AG08395 (cell line): ENCODE results near the gene SLC38A10.
A peak's percentile ranks its signal among the peaks of the same experiment; 100 is the strongest.

ENCODE experiments used
- DNase-seq: peaks from one replicate; pipeline ENCODE4 v3.0.0; 2012; ENCODE audit warnings: mixed read lengths, low spot score

The SLC38A10 gene

GRCh38 chr17:81276781-81277180 lies 18.3 kb downstream of the SLC38A10 start:
- DNase-seq, result no peak

GRCh38 chr17:81274471-81274855 lies 20.6 kb downstream of the SLC38A10 start:
- DNase-seq, result no peak

GRCh38 chr17:81273698-81274470 lies 21.2 kb downstream of the SLC38A10 start:
- no peak for DNase-seq

GRCh38 chr17:81272616-81273015 lies 22.5 kb downstream of the SLC38A10 start:
- no peak for DNase-seq

GRCh38 chr17:81271226-81271625 lies 23.9 kb downstream of the SLC38A10 start:
- no peak for DNase-seq

GRCh38 chr17:81270279-81270678 lies 24.8 kb downstream of the SLC38A10 start:
- no peak for DNase-seq

- DNase-seq, result no peak
These were observed 27.6 kb downstream of the SLC38A10 start for GRCh38 chr17:81267390-81268067.

- no peak for DNase-seq
These were observed 29.5 kb downstream of the SLC38A10 start for GRCh38 chr17:81265576-81265975.

GRCh38 chr17:81264640-81265039 lies 30.5 kb downstream of the SLC38A10 start:
- no peak for DNase-seq

GRCh38 chr17:81263371-81264181 lies 31.5 kb downstream of the SLC38A10 start:
- DNase-seq, result no peak

- no peak for DNase-seq
These were observed 33.3 kb downstream of the SLC38A10 start for GRCh38 chr17:81261582-81262336.

GRCh38 chr17:81261096-81261495 lies 34.0 kb downstream of the SLC38A10 start:
- no peak for DNase-seq

GRCh38 chr17:81260641-81261040 lies 34.5 kb downstream of the SLC38A10 start:
- no peak for DNase-seq

GRCh38 chr17:81260171-81260570 lies 34.9 kb downstream of the SLC38A10 start:
- DNase-seq, result no peak

GRCh38 chr17:81259058-81259605 lies 36.0 kb downstream of the SLC38A10 start:
- DNase-seq, result no peak

GRCh38 chr17:81258292-81258691 lies 36.8 kb downstream of the SLC38A10 start:
- no peak for DNase-seq

GRCh38 chr17:81257533-81257932 lies 37.6 kb downstream of the SLC38A10 start:
- no peak for DNase-seq

GRCh38 chr17:81256616-81257015 lies 38.5 kb downstream of the SLC38A10 start:
- peak; percentile 63 for DNase-seq

- peak; percentile 82 for DNase-seq
These were observed 40.0 kb downstream of the SLC38A10 start for GRCh38 chr17:81254955-81255717.

- peak; percentile 64 for DNase-seq
These were observed 41.6 kb downstream of the SLC38A10 start for GRCh38 chr17:81253358-81254131.
